ENCODE data around the gene COQ6.

DNA sequence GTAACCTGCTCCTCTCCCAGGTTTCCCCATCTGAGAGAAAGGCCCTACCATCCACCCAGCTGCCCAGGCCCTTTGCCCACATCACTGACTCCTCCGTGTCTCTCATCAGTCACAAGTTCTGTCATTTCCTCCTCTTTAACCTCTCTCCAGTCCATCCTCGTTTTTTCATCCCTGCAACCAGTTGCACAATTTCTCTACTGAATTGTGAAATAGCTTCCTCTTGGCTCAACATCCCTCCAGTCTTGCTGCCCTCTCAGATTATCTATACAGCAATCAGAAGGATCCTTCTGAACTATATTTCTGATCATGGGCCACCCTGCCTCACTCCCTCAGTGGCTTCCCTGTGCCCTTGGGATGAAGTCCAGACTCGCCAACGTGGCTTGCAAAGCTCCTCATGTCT is 7.0 kb upstream of the COQ6 start:
- TF ChIP-seq POLR2A (IDR thresholded peaks at IDR 0.05; ENCODE audit: extremely low read depth, insufficient read length) = no peak
- TF ChIP-seq, protein P1, sequence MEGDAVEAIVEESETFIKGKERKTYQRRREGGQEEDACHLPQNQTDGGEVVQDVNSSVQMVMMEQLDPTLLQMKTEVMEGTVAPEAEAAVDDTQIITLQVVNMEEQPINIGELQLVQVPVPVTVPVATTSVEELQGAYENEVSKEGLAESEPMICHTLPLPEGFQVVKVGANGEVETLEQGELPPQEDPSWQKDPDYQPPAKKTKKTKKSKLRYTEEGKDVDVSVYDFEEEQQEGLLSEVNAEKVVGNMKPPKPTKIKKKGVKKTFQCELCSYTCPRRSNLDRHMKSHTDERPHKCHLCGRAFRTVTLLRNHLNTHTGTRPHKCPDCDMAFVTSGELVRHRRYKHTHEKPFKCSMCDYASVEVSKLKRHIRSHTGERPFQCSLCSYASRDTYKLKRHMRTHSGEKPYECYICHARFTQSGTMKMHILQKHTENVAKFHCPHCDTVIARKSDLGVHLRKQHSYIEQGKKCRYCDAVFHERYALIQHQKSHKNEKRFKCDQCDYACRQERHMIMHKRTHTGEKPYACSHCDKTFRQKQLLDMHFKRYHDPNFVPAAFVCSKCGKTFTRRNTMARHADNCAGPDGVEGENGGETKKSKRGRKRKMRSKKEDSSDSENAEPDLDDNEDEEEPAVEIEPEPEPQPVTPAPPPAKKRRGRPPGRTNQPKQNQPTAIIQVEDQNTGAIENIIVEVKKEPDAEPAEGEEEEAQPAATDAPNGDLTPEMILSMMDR (IDR thresholded peaks at IDR 0.05; ENCODE audit: low read depth, low read length) = no peak

All from NB4 (cell line).